Fibroblast of lung (primary cell): ENCODE measurements around the gene POLR1A.

ENCODE experiments used
- EZH2 ChIP-seq: IDR thresholded peaks from 2 replicates; pipeline ENCODE4 v1.5.1; 2012; ENCODE audit warnings: low read length, control low read depth, mild to moderate bottlenecking; ENCODE audit errors: missing control alignments
- TF ChIP-seq, protein P1 (sequence below), 2 donors: IDR thresholded peaks in 1 of 2; conservative IDR thresholded peaks in 1 of 2; 1 replicate in 1 of 2; 2 replicates in 1 of 2; pipeline ENCODE4 v1.5.1; 2011 to 2012; ENCODE audit warnings: low read length in 2 of 2, control low read depth in 1 of 2, inconsistent platforms in 1 of 2, low read depth in 1 of 2, mild to moderate bottlenecking in 1 of 2

DNA sequence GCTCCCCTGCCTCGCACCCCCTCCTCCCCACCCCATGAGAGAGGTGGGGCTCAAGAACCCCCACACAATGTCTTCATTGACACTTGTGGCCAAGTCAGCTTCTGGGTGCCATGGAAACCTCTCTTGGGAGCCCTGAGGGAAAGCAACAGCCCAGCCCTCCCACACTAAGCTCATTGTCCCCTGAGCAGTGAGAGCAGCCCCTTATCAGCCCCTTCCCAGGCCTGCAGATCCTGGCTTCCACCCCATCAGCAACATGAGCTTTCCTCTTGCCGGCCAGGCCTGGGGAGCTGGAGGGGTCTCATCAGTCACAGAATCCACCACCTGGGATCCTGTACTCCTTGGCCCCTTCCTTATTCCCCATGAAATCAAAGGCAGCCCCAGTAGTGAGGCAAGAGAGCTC, 109.1 kb downstream of the POLR1A start:
- TF ChIP-seq, protein P1, sequence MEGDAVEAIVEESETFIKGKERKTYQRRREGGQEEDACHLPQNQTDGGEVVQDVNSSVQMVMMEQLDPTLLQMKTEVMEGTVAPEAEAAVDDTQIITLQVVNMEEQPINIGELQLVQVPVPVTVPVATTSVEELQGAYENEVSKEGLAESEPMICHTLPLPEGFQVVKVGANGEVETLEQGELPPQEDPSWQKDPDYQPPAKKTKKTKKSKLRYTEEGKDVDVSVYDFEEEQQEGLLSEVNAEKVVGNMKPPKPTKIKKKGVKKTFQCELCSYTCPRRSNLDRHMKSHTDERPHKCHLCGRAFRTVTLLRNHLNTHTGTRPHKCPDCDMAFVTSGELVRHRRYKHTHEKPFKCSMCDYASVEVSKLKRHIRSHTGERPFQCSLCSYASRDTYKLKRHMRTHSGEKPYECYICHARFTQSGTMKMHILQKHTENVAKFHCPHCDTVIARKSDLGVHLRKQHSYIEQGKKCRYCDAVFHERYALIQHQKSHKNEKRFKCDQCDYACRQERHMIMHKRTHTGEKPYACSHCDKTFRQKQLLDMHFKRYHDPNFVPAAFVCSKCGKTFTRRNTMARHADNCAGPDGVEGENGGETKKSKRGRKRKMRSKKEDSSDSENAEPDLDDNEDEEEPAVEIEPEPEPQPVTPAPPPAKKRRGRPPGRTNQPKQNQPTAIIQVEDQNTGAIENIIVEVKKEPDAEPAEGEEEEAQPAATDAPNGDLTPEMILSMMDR (conservative IDR thresholded peaks at IDR 0.05 in 1 of 2, IDR thresholded peaks at IDR 0.05 in 1 of 2; ENCODE audit: low read depth in 1 of 2, low read length in 2 of 2), result no peak
- TF ChIP-seq EZH2, result no peak
